K562 (cell line): Measurements from ENCODE around the gene KLHL12. TPM values are rescaled to one million over a fixed set of nuclear protein-coding genes. Genes with fewer than 3 reads are reported as not detected.

ENCODE experiments used
- CBX8 ChIP-seq: fragments of 200-600 bp; sonication (generic); IDR thresholded peaks from 2 replicates; pipeline ENCODE4 v1.6.1; 2012; ENCODE audit warnings: borderline replicate concordance, mixed run types, low read depth, mild to moderate bottlenecking, moderate library complexity, mixed read lengths, low read length, control low read depth, inconsistent platforms; ENCODE audit not compliant: poor library complexity, severe bottlenecking; ENCODE audit errors: extremely low read depth
- DACH1 ChIP-seq: fragments of 450-650 bp; IDR thresholded peaks from 2 replicates; pipeline ENCODE4 v1.6.1; 2018; ENCODE audit not compliant: partially characterized antibody
- ELK1 ChIP-seq: sonication (generic); formaldehyde crosslinking; IDR thresholded peaks from 2 replicates; pipeline ENCODE4 v1.8.1; 2022; ENCODE audit warnings: missing genetic modification reagents
- ETV5 ChIP-seq: sonication (generic); formaldehyde crosslinking; IDR thresholded peaks from 2 replicates; pipeline ENCODE4 v1.4.0; 2020; ENCODE audit warnings: low read depth, mild to moderate bottlenecking, missing genetic modification reagents
- FOXK2 ChIP-seq, 2 experiments: fragments of 450-650 bp; IDR thresholded peaks in 1 of 2; conservative IDR thresholded peaks in 1 of 2; 2 replicates each; pipeline ENCODE4 v1.6.1; 2016; ENCODE audit warnings: low read depth in 2 of 2, mild to moderate bottlenecking in 1 of 2
- HLTF ChIP-seq: fragments of 450-650 bp; IDR thresholded peaks from 2 replicates; pipeline ENCODE4 v1.6.1; 2016
- JUN ChIP-seq, 2 experiments: sonication (generic) in 1 of 2; formaldehyde crosslinking in 1 of 2; IDR thresholded peaks; 2 replicates each; pipeline versions ENCODE4 v1.6.1 to v1.8.0; 2012 to 2022; ENCODE audit warnings: borderline replicate concordance in 2 of 2, mild to moderate bottlenecking in 2 of 2, improper control_type of control experiment in 1 of 2, low read depth in 1 of 2, low read length in 1 of 2, missing genetic modification reagents in 1 of 2
- KDM5B ChIP-seq: fragments of 200-600 bp; sonication (generic); IDR thresholded peaks from 2 replicates; pipeline ENCODE4 v1.6.1; 2012; ENCODE audit warnings: low read depth, mild to moderate bottlenecking, moderate library complexity, low read length, control low read depth, inconsistent platforms; ENCODE audit not compliant: insufficient replicate concordance
- MCM5 ChIP-seq: fragments of 450-650 bp; IDR thresholded peaks from 2 replicates; pipeline ENCODE4 v1.6.1; 2016; ENCODE audit warnings: low read depth
- NFE2 ChIP-seq: IDR thresholded peaks from 2 replicates; pipeline ENCODE4 v1.6.1; 2014; ENCODE audit warnings: antibody characterized with exemption, low read depth
- POU5F1 ChIP-seq: fragments of 150-350 bp; IDR thresholded peaks from 2 replicates; pipeline ENCODE4 v1.6.1; 2014; ENCODE audit warnings: borderline replicate concordance, low read length, low read depth, mild to moderate bottlenecking; ENCODE audit not compliant: partially characterized antibody
- SIX5 ChIP-seq, 2 experiments: IDR thresholded peaks; 2 replicates each; pipeline ENCODE4 v1.6.1; 2011; ENCODE audit warnings: low read length in 2 of 2, borderline replicate concordance in 1 of 2, low read depth in 1 of 2, mild to moderate bottlenecking in 1 of 2, moderate library complexity in 1 of 2; ENCODE audit not compliant: insufficient read depth in 1 of 2
- SP2 ChIP-seq: IDR thresholded peaks from 2 replicates; pipeline ENCODE4 v1.6.1; 2011; ENCODE audit warnings: mild to moderate bottlenecking, low read depth, low read length, moderate library complexity; ENCODE audit not compliant: poor library complexity, severe bottlenecking; ENCODE audit errors: extremely low read depth
- TARDBP ChIP-seq: fragments of 450-650 bp; IDR thresholded peaks from 2 replicates; pipeline ENCODE4 v1.6.1; 2016
- ZNF175 ChIP-seq: fragments of 200-800 bp; sonication (Bioruptor generic); IDR thresholded peaks from 2 replicates; pipeline ENCODE4 v1.6.1; 2016; ENCODE audit warnings: low read depth, mild to moderate bottlenecking, missing genetic modification characterization, missing compliant biosample characterization
- ZNF3 ChIP-seq: fragments of 250-450 bp; sonication (Bioruptor Pico); IDR thresholded peaks from 2 replicates; pipeline ENCODE4 v1.5.0; 2021; ENCODE audit warnings: mild to moderate bottlenecking, moderate library complexity
- ZNF584 ChIP-seq: fragments of 200-800 bp; sonication (Bioruptor generic); IDR thresholded peaks from 2 replicates; pipeline ENCODE4 v1.6.1; 2016; ENCODE audit warnings: low read depth, mild to moderate bottlenecking, missing genetic modification characterization, missing compliant biosample characterization
- ZNF717 ChIP-seq: fragments of 250-450 bp; sonication (Bioruptor Pico); IDR thresholded peaks from 2 replicates; pipeline ENCODE4 v1.5.0; 2021
- ZSCAN32 ChIP-seq: fragments of 450-650 bp; formaldehyde crosslinking; IDR thresholded peaks from 2 replicates; pipeline ENCODE4 v1.4.0; 2020; ENCODE audit warnings: mild to moderate bottlenecking, moderate library complexity
- polyA plus RNA-seq, 8 experiments: library from polyadenylated mRNA; depleted of rRNA in 4 of 8; stranded (reverse) in 5 of 8; unstranded in 3 of 8; fragments of >200 nt; fragmentation: Nextera tagmentation in 2 of 8; fragmentation: Illumina TruSeq in 1 of 8; extraction: Ambion mirVana in 2 of 8; extraction: Trizol in 1 of 8; gene quantifications; 2 replicates each; pipeline versions ENCODE4 v1.2.1 to v1.2.3, GENCODE V29; 2011 to 2014; ENCODE audit warnings: inconsistent platforms in 1 of 8, missing spikeins in 1 of 8
- total RNA-seq, 7 experiments: library from RNA; depleted of rRNA in 6 of 7; stranded (reverse); fragments of >200 nt in 6 of 7; fragmentation: Illumina TruSeq in 2 of 7; extraction: Trizol in 2 of 7; gene quantifications; 2 replicates each; pipeline versions ENCODE4 v1.2.1 to v1.2.3, GENCODE V29; 2011 to 2021; ENCODE audit warnings: low replicate concordance in 1 of 7
- TF ChIP-seq, protein P1 (sequence below): sonication (generic); formaldehyde crosslinking; IDR thresholded peaks from 2 replicates; pipeline ENCODE4 v1.8.0; 2023; ENCODE audit warnings: mild to moderate bottlenecking, missing genetic modification reagents
- TF ChIP-seq, protein P2 (sequence below): sonication (generic); formaldehyde crosslinking; IDR thresholded peaks from 2 replicates; pipeline ENCODE4 v1.8.0; 2022; ENCODE audit warnings: mild to moderate bottlenecking, missing genetic modification reagents
- TF ChIP-seq, protein P3 (sequence below): fragments of 450-650 bp; IDR thresholded peaks from 2 replicates; pipeline ENCODE4 v1.6.1; 2016

Gene KLHL12
- total and polyA plus RNA-seq, 9 of the 15 experiments (the other 6 are each of a cell fraction or from before 2014, with no cell fraction given): 23.1 to 85.1 (median 35.0) TPM

GRCh38 chr1:202888531-202889360 is 38.3 kb downstream of the KLHL12 start, which contains the start of gene RABIF (continued):
- TF ChIP-seq, protein P1, sequence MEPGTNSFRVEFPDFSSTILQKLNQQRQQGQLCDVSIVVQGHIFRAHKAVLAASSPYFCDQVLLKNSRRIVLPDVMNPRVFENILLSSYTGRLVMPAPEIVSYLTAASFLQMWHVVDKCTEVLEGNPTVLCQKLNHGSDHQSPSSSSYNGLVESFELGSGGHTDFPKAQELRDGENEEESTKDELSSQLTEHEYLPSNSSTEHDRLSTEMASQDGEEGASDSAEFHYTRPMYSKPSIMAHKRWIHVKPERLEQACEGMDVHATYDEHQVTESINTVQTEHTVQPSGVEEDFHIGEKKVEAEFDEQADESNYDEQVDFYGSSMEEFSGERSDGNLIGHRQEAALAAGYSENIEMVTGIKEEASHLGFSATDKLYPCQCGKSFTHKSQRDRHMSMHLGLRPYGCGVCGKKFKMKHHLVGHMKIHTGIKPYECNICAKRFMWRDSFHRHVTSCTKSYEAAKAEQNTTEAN: no peak
- TF ChIP-seq, protein P2, sequence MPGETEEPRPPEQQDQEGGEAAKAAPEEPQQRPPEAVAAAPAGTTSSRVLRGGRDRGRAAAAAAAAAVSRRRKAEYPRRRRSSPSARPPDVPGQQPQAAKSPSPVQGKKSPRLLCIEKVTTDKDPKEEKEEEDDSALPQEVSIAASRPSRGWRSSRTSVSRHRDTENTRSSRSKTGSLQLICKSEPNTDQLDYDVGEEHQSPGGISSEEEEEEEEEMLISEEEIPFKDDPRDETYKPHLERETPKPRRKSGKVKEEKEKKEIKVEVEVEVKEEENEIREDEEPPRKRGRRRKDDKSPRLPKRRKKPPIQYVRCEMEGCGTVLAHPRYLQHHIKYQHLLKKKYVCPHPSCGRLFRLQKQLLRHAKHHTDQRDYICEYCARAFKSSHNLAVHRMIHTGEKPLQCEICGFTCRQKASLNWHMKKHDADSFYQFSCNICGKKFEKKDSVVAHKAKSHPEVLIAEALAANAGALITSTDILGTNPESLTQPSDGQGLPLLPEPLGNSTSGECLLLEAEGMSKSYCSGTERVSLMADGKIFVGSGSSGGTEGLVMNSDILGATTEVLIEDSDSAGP: no peak
- peak; percentile 51; the same call in 1 of the 2 replicates for TF ChIP-seq TARDBP
- TF ChIP-seq SP2: no peak
- TF ChIP-seq ZNF717 (CRISPR knock-in tag): no peak
- TF ChIP-seq FOXK2 (conservative IDR thresholded peaks at IDR 0.05 in 1 of 2, IDR thresholded peaks at IDR 0.05 in 1 of 2; ENCODE audit: low read depth in 2 of 2): peak; percentile 85 to 87
- TF ChIP-seq ZNF584: no peak
- TF ChIP-seq ZNF3 (CRISPR knock-in tag): no peak
- TF ChIP-seq CBX8: no peak
- TF ChIP-seq DACH1: no peak
- TF ChIP-seq MCM5: no peak
- TF ChIP-seq, protein P3, sequence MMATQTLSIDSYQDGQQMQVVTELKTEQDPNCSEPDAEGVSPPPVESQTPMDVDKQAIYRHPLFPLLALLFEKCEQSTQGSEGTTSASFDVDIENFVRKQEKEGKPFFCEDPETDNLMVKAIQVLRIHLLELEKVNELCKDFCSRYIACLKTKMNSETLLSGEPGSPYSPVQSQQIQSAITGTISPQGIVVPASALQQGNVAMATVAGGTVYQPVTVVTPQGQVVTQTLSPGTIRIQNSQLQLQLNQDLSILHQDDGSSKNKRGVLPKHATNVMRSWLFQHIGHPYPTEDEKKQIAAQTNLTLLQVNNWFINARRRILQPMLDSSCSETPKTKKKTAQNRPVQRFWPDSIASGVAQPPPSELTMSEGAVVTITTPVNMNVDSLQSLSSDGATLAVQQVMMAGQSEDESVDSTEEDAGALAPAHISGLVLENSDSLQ: peak; percentile 72
- TF ChIP-seq SIX5 (IDR thresholded peaks at IDR 0.05; ENCODE audit: borderline replicate concordance in 1 of 2, insufficient read depth in 1 of 2, low read depth in 1 of 2, low read length in 2 of 2): no peak
- TF ChIP-seq JUN (IDR thresholded peaks at IDR 0.05; ENCODE audit: borderline replicate concordance, low read depth, low read length): 0 out of 2 replicates have a peak, but pooled peaks have one; percentile 9
- TF ChIP-seq JUN (CRISPR knock-in tag; IDR thresholded peaks at IDR 0.05; ENCODE audit: borderline replicate concordance): no peak
- TF ChIP-seq ZNF175 (CRISPR knock-in tag): no peak
- peak; percentile 94 for TF ChIP-seq POU5F1
- peak; percentile 89 for TF ChIP-seq ETV5 (CRISPR knock-in tag)
- TF ChIP-seq NFE2: no peak
- TF ChIP-seq ZSCAN32 (CRISPR knock-in tag): no peak
- no peak for TF ChIP-seq ELK1 (CRISPR knock-in tag)
- TF ChIP-seq HLTF: no peak
- peak; percentile 93 for TF ChIP-seq KDM5B
